GM18511 (cell line): ENCODE measurements around the gene SLC25A43.
"Not testable (repeated sequence)": the region's sequence is repeated elsewhere in the genome, so short reads cannot be mapped to it uniquely, and the experiment has no call there.

Source experiments
- ATAC-seq: cut with Tn5 transposase; IDR thresholded peaks from one replicate; pipeline ENCODE4 v1.9.1; 2021; ENCODE audit warnings: mild to moderate bottlenecking, moderate library complexity; ENCODE audit not compliant: unreplicated experiment

The SLC25A43 gene

DNA sequence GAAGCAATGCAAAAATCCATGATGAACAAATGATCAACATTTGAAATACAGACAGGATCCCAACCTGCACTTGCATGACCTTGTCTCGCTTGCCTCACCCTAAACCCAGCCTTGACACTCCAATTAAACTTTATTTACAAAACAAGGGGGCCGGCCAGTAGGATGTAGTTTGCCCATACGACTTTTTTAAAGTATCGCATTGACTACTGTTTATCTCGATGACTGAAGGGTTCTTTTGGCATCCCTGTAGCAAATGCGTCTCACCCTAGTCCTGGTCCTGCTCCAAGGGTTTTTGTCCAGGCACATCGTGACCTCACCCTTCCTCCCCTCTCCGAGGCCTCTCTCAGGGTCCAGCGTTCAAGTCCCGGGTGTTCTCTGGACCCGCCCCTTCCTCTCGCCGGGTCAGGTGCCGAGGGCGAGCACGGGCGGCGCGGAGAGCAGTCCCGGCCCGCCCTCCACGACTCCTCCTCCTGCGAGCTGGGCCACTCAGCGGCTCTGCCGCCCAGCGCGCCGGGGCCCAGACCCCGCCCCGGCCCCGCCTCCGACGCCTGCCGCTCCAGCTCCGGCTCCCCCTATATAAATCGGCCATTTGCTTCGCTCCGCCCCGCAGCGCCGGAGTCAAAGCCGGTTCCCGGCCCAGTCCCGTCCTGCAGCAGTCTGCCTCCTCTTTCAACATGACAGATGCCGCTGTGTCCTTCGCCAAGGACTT lies 68.9 kb downstream of the SLC25A43 start, which contains the start of gene SLC25A5:
TSS of gene SLC25A5 (plus strand) at position 603 of the 709 bp plus-strand sequence. CDS start at position 675, 72 bp downstream.
- ATAC-seq = peak; percentile 83

DNA sequence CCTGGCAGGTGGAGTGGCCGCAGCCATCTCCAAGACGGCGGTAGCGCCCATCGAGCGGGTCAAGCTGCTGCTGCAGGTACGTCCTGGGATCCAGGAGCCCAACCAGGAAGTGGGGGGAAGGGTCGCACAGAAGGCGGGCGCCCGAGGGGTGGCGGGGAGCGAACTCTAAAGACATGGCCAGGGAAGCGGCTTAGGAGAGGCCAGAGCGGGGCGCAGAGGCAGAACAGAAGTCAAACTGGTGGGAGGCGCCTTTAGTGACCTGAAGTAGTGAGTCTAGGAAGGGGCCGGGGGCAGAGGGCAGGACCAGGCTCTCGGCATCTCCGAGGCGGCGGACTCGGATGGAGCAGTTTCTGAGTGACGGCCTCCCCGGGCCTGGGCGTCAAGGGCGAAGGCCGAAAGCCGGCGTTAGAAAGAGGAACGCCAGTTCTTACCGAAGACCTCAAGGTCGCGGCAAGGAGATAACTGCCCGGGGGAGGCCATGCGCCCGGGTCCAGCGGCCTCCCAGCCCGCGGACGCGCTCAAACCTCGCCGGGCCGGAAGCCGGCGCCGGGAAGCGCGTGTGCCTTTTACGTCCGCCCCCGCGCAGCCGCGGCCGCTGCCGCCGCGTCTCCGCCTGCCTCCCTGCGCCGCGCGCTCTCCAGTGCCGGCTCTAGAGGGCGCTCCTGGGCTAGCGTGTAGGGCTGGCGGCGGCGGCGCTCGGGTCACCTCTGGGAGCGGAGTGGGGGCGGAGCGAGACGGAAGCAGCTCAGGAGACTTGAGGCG lies 69.6 kb downstream of the SLC25A43 start:
- peak; percentile 77 for ATAC-seq

DNA sequence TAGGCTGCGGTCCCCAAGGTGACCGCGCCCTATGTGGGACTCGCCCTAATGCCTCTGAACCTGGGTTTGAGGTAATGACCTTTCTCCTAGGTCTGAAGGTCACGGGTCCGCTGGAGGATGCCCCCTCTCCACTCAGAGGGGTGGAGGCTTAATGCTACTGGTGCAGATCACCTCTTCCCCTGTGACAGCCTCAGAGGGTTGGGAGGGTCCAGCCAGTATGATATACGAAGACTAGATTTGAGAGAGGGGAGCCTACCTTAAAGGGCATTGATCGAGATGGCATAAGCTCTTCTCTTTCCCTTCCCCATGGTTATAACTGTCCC lies 70.1 kb downstream of the SLC25A43 start:
- ATAC-seq = no peak

DNA sequence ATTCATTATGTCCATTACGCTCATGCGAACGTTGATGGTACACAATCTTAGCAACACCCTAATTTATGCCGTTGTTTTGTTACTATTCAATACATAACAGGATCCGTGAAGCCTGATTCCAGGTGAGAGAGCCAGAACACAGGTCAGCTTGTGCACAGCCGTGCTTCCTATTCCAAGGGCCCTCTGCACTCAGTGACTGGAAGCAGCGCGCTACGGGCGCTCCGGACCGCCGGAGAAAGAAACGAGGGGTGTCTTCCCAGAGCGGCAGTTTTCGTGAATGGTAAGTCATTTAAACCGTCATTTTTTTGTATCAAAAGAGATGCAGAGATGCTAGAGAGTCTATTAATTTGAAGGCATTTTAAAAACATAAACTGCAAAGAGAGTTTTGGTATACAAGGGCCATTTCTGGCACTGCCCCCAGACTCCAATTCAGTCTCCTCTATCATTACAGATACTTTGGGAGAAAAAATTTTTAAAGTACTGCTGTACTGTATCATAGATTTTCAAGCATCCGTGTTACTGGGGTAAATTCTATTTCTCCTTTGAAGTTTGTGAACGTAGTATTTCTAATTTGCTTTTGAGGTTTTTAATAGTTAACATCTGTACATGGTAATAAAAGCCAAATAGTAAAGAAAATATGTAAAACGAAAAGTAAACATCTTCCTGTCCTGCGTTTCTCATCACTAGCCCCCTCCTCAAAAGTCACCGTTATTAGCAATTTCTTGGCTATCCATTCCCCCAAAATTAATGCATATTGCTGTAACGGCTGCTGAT lies 75.7 kb downstream of the SLC25A43 start:
- ATAC-seq = no peak

DNA sequence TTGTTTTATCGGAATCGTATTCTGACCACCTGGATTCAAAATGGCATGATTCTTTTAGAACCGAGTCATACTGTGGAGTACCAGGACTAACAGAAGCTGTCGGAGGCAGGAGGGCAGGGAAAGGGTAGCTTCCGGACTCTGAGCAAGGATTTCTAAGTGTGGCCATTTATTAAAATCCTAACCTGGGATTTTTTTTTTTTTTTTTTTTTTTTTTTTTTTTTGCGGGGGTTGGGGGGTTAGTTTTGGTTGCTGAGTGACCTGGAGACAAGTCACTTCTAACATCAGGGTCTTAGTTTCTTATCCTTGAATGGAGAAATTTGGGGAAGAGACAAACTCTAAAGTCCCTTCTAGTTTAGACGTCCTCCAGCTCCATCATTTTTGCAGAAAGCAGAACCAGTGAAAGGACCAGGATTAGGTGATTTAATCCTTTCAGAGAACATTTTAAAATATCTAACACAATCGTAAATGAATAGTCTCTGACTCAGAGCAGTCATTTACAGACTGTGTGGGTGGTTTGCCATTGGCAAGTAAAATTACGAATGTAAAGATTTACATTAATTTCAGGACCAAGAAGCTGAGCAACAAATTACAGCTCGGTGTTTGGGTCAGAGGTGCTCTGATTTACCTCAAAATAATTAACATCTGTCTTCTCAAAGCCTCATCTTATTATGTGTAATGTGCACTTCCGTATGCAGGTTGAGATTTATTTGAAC lies 76.4 kb downstream of the SLC25A43 start:
- ATAC-seq = no peak

DNA sequence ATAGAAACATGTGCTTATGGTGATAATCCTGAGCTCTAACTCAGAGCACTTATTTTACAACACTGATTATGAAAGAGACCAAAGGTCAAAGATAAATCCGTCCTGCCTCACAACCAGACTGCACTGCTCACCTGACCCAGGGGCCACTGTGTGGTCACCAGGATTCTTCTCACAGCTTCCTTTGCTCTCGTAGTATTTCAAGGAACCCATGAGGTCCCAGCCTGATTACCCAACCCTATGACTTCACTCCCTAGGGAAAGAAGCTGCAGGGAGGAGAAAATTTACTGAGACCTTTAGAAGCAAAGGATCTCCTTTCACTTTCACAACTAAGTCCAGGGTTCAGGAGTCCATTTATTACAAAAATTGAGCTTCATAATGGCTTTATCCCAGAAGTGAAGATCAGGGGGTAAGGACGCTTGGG lies 78.7 kb downstream of the SLC25A43 start:
- ATAC-seq = no peak

DNA sequence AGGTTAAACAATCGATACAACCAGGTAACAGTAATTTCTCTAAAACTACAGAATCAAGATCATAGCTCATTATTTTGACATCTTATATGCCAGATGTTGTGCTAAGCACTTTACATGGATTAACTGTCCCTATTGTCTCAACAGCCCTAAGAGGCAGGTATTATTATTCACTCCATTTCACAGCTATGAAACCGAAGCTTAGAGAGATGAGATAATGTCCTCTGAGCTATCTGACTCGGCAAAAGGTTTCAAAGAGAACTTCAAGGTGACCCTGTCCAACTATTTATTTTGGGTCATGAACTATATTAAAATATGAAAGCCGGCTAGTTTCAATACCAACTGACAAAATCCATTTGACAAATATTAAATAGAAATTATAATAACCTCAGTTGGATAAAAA lies 79.4 kb downstream of the SLC25A43 start:
- ATAC-seq = no peak

DNA sequence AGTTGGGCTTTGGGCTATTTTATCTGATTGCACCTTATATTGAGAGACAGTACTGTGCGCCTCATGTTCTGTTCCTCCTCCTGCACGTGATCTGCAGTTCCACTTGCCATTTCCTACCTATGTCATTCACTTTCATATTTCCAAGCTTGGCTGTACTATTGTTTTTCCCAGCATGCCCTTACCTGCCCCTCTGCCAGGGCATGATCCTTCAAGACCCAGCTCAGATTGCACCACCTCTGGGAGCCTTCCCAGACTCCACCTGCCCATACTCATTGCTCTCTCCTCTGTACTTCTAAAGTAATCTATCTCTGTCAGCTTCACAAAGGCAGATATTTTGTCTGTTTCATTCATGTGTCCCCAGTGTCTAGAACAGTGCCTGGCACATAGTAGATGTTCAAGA lies 80.7 kb downstream of the SLC25A43 start:
- ATAC-seq = no peak

DNA sequence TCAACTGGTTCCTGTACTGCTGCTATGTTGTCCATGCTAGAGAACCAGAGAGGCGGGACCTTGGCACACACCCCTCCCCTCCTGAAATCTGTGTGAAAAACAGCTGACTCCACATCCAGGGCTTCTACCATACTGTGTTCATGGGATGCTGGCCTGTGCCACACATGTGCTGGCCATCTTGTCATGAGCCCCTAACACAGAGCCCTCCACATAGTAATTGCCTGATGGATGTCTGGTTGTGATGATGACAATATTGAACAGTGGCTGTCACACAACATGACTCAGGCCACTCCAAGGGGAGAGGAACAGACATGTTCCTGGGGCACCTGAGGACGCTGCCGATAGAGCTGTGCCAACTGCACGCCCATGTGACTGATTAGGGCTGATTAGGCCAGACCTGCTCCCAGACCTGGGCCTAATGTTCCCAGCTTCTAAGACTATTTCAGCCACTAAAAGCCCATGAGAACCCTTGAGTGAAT lies 82.2 kb downstream of the SLC25A43 start:
- no peak for ATAC-seq

DNA sequence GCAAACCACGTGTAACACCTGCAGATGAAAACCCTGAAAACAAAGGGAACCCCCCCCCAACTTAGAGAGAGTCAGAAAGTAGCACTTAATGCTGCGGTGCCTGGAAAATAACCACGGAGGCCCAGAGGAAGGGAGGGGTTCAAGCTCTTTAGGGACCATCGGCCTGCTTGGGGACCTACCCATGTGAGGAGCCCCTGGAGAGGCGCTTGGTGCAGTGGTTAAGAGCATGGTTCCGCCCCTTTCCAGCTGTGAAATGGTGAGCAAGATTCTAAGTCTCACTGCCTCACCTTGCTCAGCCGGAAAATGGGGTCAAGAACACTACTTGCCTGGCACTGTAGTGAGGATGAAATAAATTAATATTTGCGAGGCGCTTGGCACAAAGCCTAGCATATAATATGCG lies 82.9 kb downstream of the SLC25A43 start:
- no peak for ATAC-seq

DNA sequence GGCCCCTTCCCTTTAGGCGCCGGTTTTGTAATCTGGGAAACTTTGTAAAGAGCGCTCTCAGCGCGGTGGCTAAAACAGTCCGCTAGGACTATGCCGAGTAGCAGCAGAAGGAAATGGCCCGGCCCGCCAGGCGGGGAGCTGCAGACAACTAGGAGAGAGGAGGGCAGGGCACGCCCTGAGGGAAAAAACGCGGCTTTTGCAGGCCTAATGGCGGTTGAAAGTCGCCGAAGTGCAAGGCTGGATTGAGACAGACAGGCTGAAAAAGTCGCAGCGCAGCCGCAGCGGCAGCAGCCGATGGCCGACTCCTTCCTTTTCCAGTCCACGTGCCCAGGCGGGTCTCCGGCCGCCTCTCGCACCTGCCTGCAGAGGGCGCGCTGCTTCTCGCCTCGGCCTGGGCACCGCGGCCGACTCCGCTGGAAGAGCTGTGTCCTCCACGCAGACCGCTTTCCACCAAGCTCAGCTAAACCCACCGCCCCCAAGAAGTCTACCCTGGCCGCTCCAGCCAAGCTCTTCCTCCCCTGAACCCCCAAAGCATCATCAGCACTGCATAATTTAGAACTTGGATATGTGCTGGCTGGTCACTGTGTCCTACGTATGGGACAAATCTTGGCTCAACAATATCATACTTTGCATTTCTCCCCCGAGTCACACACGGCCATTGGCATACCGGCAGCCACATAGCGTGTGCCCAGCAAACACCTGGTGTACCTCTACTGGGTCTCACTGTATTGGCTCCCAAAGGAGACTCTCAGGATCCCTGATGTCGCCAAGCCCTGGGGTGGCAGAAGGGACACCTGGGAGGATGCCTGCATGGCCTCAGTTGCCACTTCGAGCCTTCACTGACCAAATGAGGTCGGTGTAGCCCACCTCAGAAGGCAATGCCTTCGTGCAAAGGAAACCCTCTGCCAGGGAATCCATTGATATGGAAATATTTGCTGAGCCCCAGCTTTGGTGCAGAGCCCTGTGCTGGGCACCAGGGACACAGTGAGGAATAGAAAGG lies 83.6 kb downstream of the SLC25A43 start:
- peak; percentile 84 for ATAC-seq

DNA sequence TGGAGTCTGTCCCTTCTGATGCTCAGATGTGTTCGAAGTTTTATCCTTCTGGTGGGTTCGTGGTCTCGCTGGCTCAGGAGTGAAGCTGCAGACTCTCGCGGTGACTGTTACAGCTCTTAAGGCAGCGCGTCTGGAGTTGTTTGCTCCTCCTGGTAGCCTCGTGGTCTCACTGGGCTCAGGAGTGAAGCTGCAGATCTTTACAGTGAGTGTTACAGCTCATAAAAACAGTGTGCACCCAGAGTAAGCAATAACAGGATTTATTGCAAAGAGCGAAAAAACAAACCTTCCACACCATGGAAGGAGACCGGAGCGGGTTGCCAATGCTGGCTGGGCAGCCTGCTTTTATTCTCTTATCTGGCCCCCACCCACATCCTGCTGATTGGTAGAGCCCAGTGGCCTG lies 87.6 kb downstream of the SLC25A43 start:
- no peak for ATAC-seq

DNA sequence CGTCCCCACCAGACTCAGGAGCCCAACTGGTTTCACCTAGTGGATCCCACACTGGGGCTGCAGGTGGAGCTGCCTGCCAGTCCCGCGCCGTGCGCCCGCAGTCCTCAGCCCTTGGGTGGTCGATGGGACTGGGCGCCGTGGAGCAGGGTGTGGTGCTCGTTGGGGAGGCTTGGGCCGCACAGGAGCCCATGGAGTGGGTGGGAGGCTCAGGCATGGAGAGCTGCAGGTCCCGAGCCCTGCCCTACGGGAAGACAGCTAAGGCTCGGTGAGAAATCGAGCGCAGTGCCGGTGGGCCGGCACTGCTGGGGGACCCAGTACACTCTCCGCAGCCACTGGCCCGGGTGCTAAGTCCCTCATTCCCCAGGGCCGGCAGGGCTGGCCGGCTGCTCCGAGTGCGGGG lies 88.6 kb downstream of the SLC25A43 start:
- not testable (repeated sequence) for ATAC-seq

DNA sequence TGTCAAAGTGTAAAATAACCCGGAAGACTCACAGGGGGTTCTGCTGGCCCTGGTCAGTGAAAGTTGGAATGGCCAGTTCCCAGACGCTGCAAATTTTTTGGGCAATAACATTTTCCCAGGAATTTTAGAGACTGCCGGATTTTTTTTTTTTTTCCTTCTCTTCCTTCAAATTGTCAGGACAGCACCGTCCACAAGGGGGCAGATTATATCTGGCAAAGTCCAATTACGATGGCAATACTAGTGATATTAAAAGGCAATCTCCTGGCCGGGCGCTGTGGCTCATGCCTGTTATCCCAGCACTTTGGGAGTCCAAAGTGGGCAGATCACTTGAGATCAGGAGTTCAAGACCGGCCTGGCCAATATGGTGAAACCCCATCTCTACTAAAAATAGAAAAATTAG lies 89.6 kb downstream of the SLC25A43 start:
- peak; percentile 46 for ATAC-seq

DNA sequence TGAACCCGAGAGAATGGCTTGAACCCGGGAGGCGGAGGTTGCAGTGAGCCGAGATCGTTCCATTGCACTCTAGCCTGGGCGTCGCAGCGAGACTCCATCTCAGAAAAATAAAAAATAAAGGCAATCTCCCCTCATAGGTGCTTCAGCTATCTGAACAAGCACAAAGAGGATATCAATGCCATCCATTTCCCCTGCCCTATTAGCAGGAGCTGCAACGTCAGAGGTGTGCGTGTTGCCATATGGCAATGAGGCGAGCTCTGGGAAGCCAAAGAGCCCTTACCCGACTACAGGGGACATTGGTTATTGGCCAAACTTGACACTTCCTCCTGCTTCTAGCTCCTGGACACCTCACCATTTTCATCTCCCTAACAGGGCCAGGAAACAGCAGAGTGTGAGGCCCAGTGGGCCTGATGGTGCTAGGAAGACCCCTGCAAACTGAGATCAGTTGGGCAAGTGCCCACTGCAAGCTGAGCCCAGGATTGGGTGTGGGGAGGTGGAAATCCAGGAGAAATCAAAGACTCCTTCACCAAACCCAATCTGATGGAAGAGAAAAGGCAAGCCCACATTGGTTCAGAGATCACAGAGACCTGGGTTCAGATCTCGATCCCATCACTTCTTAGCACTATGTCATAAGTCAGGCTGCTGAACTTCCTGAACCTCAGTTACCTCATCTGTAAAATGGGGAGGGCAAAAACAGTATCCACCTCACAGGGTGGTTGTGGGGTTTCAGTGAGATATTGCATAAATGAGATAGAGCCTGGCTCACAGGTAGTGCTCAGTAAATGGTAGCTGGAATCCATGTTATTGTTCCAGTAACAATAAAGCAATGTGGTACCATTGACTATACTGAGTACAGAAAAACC lies 90.3 kb downstream of the SLC25A43 start:
- ATAC-seq = no peak

DNA sequence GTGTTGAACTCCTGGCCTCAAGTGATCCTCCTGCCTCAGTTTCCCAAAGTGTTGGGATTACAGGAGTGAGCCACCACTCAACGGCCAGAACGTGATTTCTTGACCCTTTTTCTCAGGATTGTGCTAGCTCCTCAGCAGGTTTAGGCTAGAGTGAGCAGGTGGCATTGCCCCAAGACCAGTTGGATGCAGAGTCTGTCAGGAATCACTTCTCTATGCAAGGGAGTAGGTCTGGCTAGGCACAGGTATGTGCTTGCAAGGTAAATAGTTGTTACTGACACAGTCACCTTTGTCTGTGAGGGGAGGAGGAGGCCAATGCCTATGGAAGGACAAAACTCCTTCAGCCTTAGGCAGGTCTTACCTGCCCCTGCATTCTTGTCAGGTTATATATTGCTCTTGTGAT lies 93.3 kb downstream of the SLC25A43 start:
- ATAC-seq = no peak

DNA sequence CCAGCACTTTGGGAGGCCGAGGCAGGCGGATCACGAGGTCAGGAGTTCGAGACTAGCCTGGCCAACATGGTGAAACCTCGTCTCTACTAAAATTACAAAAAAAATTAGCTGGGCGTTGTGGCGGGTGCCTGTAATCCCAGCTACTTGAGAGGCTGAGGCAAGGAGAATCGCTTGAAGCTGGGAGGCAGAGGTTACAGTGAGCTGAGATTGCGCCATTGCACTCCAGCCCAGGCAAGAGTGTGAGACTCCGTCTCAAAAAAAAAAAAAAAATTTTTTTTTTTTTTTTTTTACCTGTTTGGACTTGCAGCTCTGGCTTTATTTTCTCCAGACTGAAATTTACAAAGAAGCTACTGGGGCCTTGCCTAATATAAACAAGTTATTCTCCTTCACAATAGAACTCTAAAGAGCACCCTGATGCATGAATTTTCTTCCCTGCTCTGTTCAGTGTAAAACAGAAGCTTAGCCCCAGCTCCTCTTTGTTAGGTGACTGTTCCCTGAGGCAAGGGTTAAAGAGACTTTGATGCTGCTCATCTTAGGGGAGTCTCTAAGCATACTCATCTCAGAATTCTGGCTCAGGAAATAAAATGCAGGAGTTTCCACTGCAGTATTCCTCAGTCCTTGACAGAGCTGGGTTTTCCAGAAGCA lies 94.8 kb downstream of the SLC25A43 start:
- ATAC-seq = not testable (repeated sequence)
